NT2/D1 (cell line): Measurements from ENCODE around the gene GTF2H3.

Experiments used
- SUZ12 ChIP-seq: IDR thresholded peaks from 2 replicates; pipeline ENCODE4 v1.6.1; 2011; ENCODE audit not compliant: insufficient read length, insufficient read depth; ENCODE audit errors: extremely low read depth
- YY1 ChIP-seq: IDR thresholded peaks from 2 replicates; pipeline ENCODE4 v1.6.1; 2011; ENCODE audit not compliant: insufficient read length, insufficient read depth
- ZNF274 ChIP-seq: IDR thresholded peaks from 2 replicates; pipeline ENCODE4 v1.6.1; 2011; ENCODE audit warnings: mild to moderate bottlenecking, low read depth, low read length

- TF ChIP-seq ZNF274 (no peak), YY1 (no peak), SUZ12 (no peak)
These were observed 36.5 kb upstream of the GTF2H3 start for GRCh38 chr12:123597100-123597499.
